Keratinocyte (primary cell): ENCODE measurements around the gene ERBB4. TPM values are rescaled to one million over a fixed set of nuclear protein-coding genes. Genes with fewer than 3 reads are reported as not detected.

Experiments
- DNase-seq: peaks from one replicate; pipeline ENCODE4 v3.0.0-alpha.2; 2011; ENCODE audit warnings: low read depth, missing footprints, low spot score
- FAIRE-seq: peaks from 2 replicates; lab custom pipeline; 2011; peaks lifted over from hg19 to GRCh38; lab: Jason Lieb, UNC
- H2AFZ ChIP-seq: 2 replicates; pipeline ENCODE4 v1.6.0; 2012; ENCODE audit warnings: low read length, control low read depth, inconsistent platforms; ENCODE audit not compliant: control insufficient read depth
- H3K27ac ChIP-seq: 2 replicates; pipeline ENCODE4 v1.5.1; 2011; ENCODE audit warnings: low read length; ENCODE audit not compliant: control insufficient read depth, insufficient read depth
- H3K27me3 ChIP-seq: 3 replicates; pipeline ENCODE4 v1.6.0; 2011; ENCODE audit warnings: low read length; ENCODE audit not compliant: control insufficient read depth, insufficient read depth; ENCODE audit errors: extremely low read depth
- H3K36me3 ChIP-seq, 2 experiments: 2 replicates in 1 of 2; 3 replicates in 1 of 2; pipeline ENCODE4 v1.5.1; 2011; ENCODE audit warnings: low read length in 2 of 2, mild to moderate bottlenecking in 1 of 2; ENCODE audit not compliant: control insufficient read depth in 2 of 2, insufficient read depth in 2 of 2; ENCODE audit errors: extremely low read depth in 1 of 2
- H3K4me1 ChIP-seq: 3 replicates; pipeline ENCODE4 v1.5.1; 2011; ENCODE audit warnings: low read length; ENCODE audit not compliant: control insufficient read depth, insufficient read depth; ENCODE audit errors: extremely low read depth
- H3K4me2 ChIP-seq: 3 replicates; pipeline ENCODE4 v1.6.0; 2011; ENCODE audit warnings: low read depth, low read length; ENCODE audit not compliant: control insufficient read depth, insufficient read depth; ENCODE audit errors: extremely low read depth
- H3K4me3 ChIP-seq, 3 experiments: fragments of 200-600 bp in 1 of 3; sonication (generic) in 1 of 3; 2 replicates in 2 of 3; 3 replicates in 1 of 3; pipeline ENCODE4 v1.5.1; 2011 to 2016; ENCODE audit warnings: low read length in 3 of 3, mild to moderate bottlenecking in 3 of 3, control low read depth in 2 of 3, inconsistent platforms in 1 of 3, low read depth in 1 of 3, mixed read lengths in 1 of 3, mixed run types in 1 of 3, moderate library complexity in 1 of 3; ENCODE audit not compliant: control insufficient read depth in 2 of 3, insufficient read depth in 2 of 3; ENCODE audit errors: extremely low read depth in 1 of 3
- H3K79me2 ChIP-seq: 2 replicates; pipeline ENCODE4 v1.6.0; 2012; ENCODE audit warnings: low read length; ENCODE audit not compliant: control insufficient read depth, insufficient read depth
- H3K9ac ChIP-seq: 3 replicates; pipeline ENCODE4 v1.6.0; 2011; ENCODE audit warnings: low read length; ENCODE audit not compliant: control insufficient read depth, insufficient read depth; ENCODE audit errors: extremely low read depth
- H3K9me1 ChIP-seq: 3 replicates; pipeline ENCODE4 v1.6.0; 2011; ENCODE audit warnings: low read length; ENCODE audit not compliant: control insufficient read depth, insufficient read depth; ENCODE audit errors: extremely low read depth
- H3K9me3 ChIP-seq: 2 replicates; pipeline ENCODE4 v1.5.1; 2012; ENCODE audit warnings: low read depth, low read length; ENCODE audit not compliant: control insufficient read depth
- H4K20me1 ChIP-seq: 3 replicates; pipeline ENCODE4 v1.6.0; 2011; ENCODE audit warnings: low read length; ENCODE audit not compliant: control insufficient read depth, insufficient read depth; ENCODE audit errors: extremely low read depth
- EZH2 ChIP-seq: IDR thresholded peaks from one replicate; pipeline ENCODE4 v1.6.1; 2012; ENCODE audit warnings: inconsistent platforms, mild to moderate bottlenecking, low read length, moderate library complexity
- dilution Hi-C: fragments of 300-500 bp; cut with MboI; formaldehyde crosslinking; loops from one replicate; pipeline ENCODE4 v1.7.0; 2020; ENCODE audit warnings: low sequenced_read_pairs; ENCODE audit not compliant: extremely low pct_ligation_motif_present
- polyA plus RNA-seq, 5 experiments: library from polyadenylated mRNA; depleted of rRNA in 3 of 5; stranded (reverse) in 3 of 5; stranded (forward) in 1 of 5; unstranded in 1 of 5; fragments of >200 nt; gene quantifications; 1 replicate in 1 of 5; 2 replicates in 3 of 5; 3 replicates in 1 of 5; pipeline versions ENCODE4 v1.2.1 to v1.2.3, GENCODE V29; 2011 to 2012; ENCODE audit warnings: missing spikeins in 2 of 5, low read depth in 1 of 5, low replicate concordance in 1 of 5
- TF ChIP-seq, protein P1 (sequence below), 3 experiments: IDR thresholded peaks in 1 of 3; conservative IDR thresholded peaks in 1 of 3; optimal IDR thresholded peaks in 1 of 3; 2 replicates in 2 of 3; 3 replicates in 1 of 3; pipeline versions ENCODE3 to v1.5.1; 2011; ENCODE audit warnings: low read length in 3 of 3, mild to moderate bottlenecking in 3 of 3, moderate library complexity in 2 of 3, control low read depth in 1 of 3, inconsistent platforms in 1 of 3; ENCODE audit not compliant: insufficient read depth in 2 of 3; ENCODE audit errors: extremely low read depth in 1 of 3

Gene ERBB4
- polyA plus RNA-seq, 1 donor (not counting 4 experiments of a cell fraction or from before 2014, with no cell fraction given): 0.01 TPM

DNA sequence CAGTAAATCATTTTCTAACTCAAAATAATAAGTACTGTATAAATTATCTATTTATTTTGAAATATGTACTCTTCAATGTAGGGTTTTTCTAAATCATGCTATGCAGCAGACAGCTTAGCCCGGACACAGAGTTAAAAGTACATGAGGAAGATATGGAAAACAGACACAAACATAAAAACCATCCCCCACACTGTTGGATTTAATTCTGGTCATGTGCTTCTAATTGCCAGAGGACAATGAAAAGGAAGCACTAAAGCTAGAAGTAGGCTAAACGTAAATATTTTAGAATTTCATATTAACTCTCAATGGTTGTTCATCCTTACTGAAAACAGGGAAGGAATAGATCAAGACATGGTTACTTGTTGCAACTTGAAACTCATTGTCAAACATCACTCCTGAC lies 420.7 kb downstream of the ERBB4 start:
- Histone ChIP-seq H3K79me2 (no peaks in the 10 kb centered on the region), H4K20me1 (no peaks in the 10 kb centered on the region), H3K36me3 (no peaks in the 10 kb centered on the region), H2AFZ (peak overlapping the region; percentile 22), H3K9me3 (no peaks in the 10 kb centered on the region), H3K9ac (no peak overlapping the region), H3K4me1 (no peaks in the 10 kb centered on the region), H3K9me1 (no peaks in the 10 kb centered on the region), H3K27ac (no peak overlapping the region), H3K27me3 (no peaks in the 10 kb centered on the region), H3K4me2 (no peak overlapping the region), H3K4me3 (no peak overlapping the region)
- FAIRE-seq (no peak), DNase-seq (no peak)
- dilution Hi-C loops: no loop called here
- TF ChIP-seq EZH2: no peak
- TF ChIP-seq, protein P1, sequence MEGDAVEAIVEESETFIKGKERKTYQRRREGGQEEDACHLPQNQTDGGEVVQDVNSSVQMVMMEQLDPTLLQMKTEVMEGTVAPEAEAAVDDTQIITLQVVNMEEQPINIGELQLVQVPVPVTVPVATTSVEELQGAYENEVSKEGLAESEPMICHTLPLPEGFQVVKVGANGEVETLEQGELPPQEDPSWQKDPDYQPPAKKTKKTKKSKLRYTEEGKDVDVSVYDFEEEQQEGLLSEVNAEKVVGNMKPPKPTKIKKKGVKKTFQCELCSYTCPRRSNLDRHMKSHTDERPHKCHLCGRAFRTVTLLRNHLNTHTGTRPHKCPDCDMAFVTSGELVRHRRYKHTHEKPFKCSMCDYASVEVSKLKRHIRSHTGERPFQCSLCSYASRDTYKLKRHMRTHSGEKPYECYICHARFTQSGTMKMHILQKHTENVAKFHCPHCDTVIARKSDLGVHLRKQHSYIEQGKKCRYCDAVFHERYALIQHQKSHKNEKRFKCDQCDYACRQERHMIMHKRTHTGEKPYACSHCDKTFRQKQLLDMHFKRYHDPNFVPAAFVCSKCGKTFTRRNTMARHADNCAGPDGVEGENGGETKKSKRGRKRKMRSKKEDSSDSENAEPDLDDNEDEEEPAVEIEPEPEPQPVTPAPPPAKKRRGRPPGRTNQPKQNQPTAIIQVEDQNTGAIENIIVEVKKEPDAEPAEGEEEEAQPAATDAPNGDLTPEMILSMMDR (optimal IDR thresholded peaks at IDR 0.05 in 1 of 3, IDR thresholded peaks at IDR 0.05 in 1 of 3, conservative IDR thresholded peaks at IDR 0.05 in 1 of 3; ENCODE audit: extremely low read depth in 1 of 3, insufficient read depth in 2 of 3, low read length in 3 of 3): no peak

DNA sequence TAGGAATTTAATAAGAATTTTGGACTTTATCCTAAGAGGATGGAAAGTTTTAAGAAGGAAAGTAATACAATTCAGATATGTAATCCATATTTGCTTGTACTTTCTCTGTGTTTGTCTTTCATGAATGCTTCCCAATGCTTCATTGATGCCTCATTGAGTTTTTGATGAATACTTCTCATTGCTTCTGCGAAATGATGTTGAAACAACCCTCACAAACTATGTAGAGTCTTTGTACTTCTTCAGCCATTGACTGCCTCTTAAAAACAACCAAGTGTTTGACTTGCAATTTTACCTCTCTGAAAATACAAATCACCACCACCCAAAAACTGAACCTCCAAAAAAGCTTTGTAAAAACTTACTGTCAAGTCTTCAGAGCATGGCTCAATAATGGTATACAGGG lies 424.1 kb downstream of the ERBB4 start:
- Histone ChIP-seq H4K20me1 (no peaks in the 10 kb centered on the region), H3K4me3 (no peak overlapping the region), H3K27me3 (no peaks in the 10 kb centered on the region), H3K9me1 (no peaks in the 10 kb centered on the region), H3K79me2 (no peaks in the 10 kb centered on the region), H3K27ac (no peak overlapping the region), H3K9me3 (no peaks in the 10 kb centered on the region), H3K9ac (no peak overlapping the region), H3K4me2 (no peak overlapping the region), H2AFZ (no peak overlapping the region), H3K4me1 (no peaks in the 10 kb centered on the region), H3K36me3 (no peaks in the 10 kb centered on the region)
- DNase-seq (no peak), FAIRE-seq (no peak)
- no peak for TF ChIP-seq EZH2
- TF ChIP-seq, protein P1 (optimal IDR thresholded peaks at IDR 0.05 in 1 of 3, IDR thresholded peaks at IDR 0.05 in 1 of 3, conservative IDR thresholded peaks at IDR 0.05 in 1 of 3; ENCODE audit: extremely low read depth in 1 of 3, insufficient read depth in 2 of 3, low read length in 3 of 3): no peak
- dilution Hi-C loops: no loop called here
